PC-3 (cell line): ENCODE results near the gene GRB14. TPM values are rescaled to one million over a fixed set of nuclear protein-coding genes. Genes with fewer than 3 reads are reported as not detected.
A peak's percentile ranks its signal among the peaks of the same experiment; 100 is the strongest.

Source experiments
- ATAC-seq: fragments of 200-7000 bp; cut with Tn5 transposase; 2 replicates; pipeline ENCODE4 v1.9.1; 2020; ENCODE audit warnings: mild to moderate bottlenecking, moderate library complexity
- BruUV-seq: library from RNA; stranded (reverse); fragments of 400-500 nt; replicated peaks from 2 replicates; lab custom pipeline; 2021; lab: Mats Ljungman, UMichigan
- CTCF ChIA-PET: fragments of 300-600 bp; sonication (Branson Sonifier 250); formaldehyde crosslinking; loops from one replicate; lab custom pipeline; 2022; ENCODE audit warnings: antibody characterized with exemption; lab: Charles Lee
- POLR2A ChIA-PET: fragments of 300-600 bp; sonication (Branson Sonifier 250); formaldehyde crosslinking; loops from one replicate; lab custom pipeline; 2022; ENCODE audit warnings: antibody characterized with exemption; ENCODE audit not compliant: unreplicated experiment; lab: Charles Lee
- DNase-seq: peaks from one replicate; pipeline ENCODE4 v3.0.0-alpha.2; 2015
- H2AFZ ChIP-seq: fragments of 300-600 bp; sonication (generic); 2 replicates; pipeline ENCODE4 v1.6.0; 2016; ENCODE audit warnings: antibody characterized with exemption, low read length
- H3F3A ChIP-seq: fragments of 300-600 bp; sonication (generic); one replicate; pipeline ENCODE4 v1.6.0; 2017; ENCODE audit warnings: antibody characterized with exemption, low read length, control low read depth, mild to moderate bottlenecking; ENCODE audit not compliant: unreplicated experiment
- H3K27ac ChIP-seq: fragments of 300-600 bp; sonication (generic); 2 replicates; pipeline ENCODE4 v1.5.1; 2016; ENCODE audit warnings: mild to moderate bottlenecking, low read length
- H3K27me3 ChIP-seq: fragments of 300-600 bp; sonication (generic); 2 replicates; pipeline ENCODE4 v1.6.1; 2016; ENCODE audit warnings: low read length, mixed read lengths
- H3K36me3 ChIP-seq: fragments of 300-600 bp; sonication (generic); 2 replicates; pipeline ENCODE4 v1.6.1; 2016; ENCODE audit warnings: low read depth, mixed run types, low read length, mixed read lengths
- H3K4me1 ChIP-seq: fragments of 300-600 bp; sonication (generic); 2 replicates; pipeline ENCODE4 v1.5.1; 2016; ENCODE audit warnings: low read length; ENCODE audit not compliant: insufficient read depth
- H3K4me2 ChIP-seq: fragments of 300-600 bp; sonication (generic); 2 replicates; pipeline ENCODE4 v1.6.0; 2016; ENCODE audit warnings: low read length
- H3K4me3 ChIP-seq: fragments of 300-600 bp; sonication (generic); 2 replicates; pipeline ENCODE4 v1.5.1; 2016; ENCODE audit warnings: mild to moderate bottlenecking, low read length, mixed read lengths
- H3K79me2 ChIP-seq: fragments of 300-600 bp; sonication (generic); 2 replicates; pipeline ENCODE4 v1.6.1; 2017; ENCODE audit warnings: low read length, mixed read lengths
- H3K9ac ChIP-seq: fragments of 300-600 bp; sonication (generic); 2 replicates; pipeline ENCODE4 v1.6.0; 2016; ENCODE audit warnings: mild to moderate bottlenecking, low read length
- H3K9me2 ChIP-seq: fragments of 300-600 bp; sonication (generic); replicated peaks from 2 replicates; pipeline ENCODE4 v1.6.1; 2016; ENCODE audit warnings: mixed run types, low read length, mixed read lengths
- H3K9me3 ChIP-seq: fragments of 300-600 bp; sonication (generic); 2 replicates; pipeline ENCODE4 v1.6.1; 2016; ENCODE audit warnings: low read length, mixed read lengths
- H4K20me1 ChIP-seq: fragments of 300-600 bp; sonication (generic); 2 replicates; pipeline ENCODE4 v1.6.1; 2016; ENCODE audit warnings: low read length, mixed read lengths
- CTCF ChIP-seq: fragments of 300-600 bp; sonication (generic); conservative IDR thresholded peaks from 2 replicates; pipeline ENCODE4 v1.5.1; 2017; ENCODE audit warnings: antibody characterized with exemption, low read depth, mild to moderate bottlenecking, low read length
- EZH2 ChIP-seq: fragments of 300-600 bp; sonication (generic); IDR thresholded peaks from one replicate; pipeline ENCODE4 v1.6.1; 2017; ENCODE audit warnings: antibody characterized with exemption, mild to moderate bottlenecking, low read length; ENCODE audit not compliant: unreplicated experiment
- EZH2phosphoT487 ChIP-seq: fragments of 300-600 bp; sonication (generic); IDR thresholded peaks from 2 replicates; pipeline ENCODE4 v1.6.1; 2018; ENCODE audit warnings: mild to moderate bottlenecking, antibody characterized with exemption, low read length, borderline replicate concordance
- intact Hi-C: fragments of 100-400 bp; cut with micrococcal nuclease; formaldehyde crosslinking; loops from 2 replicates; pipeline ENCODE4 v1.9.0; 2023
- total RNA-seq: library from RNA; depleted of rRNA; stranded (reverse); fragments of >200 nt; gene quantifications from 2 replicates; pipeline ENCODE4 v1.2.3, GENCODE V29; 2014

The GRB14 gene
- total RNA-seq, 1 experiment from 2014 or later: 0.84 TPM

- CTCF ChIA-PET: no interaction called here
Measured at GRCh38 chr2:164617466-164617865, 3.8 kb downstream of the GRB14 start.

GRCh38 chr2:164613321-164613982 lies 7.8 kb downstream of the GRB14 start:
- no peak overlapping the region for H3K4me2 ChIP-seq
- H4K20me1 ChIP-seq: no peaks in the 10 kb centered on the region
- H3K79me2 ChIP-seq: no peaks in the 10 kb centered on the region
- peaks cover 35% of the 10 kb centered on the region for H3K27me3 ChIP-seq
- H3F3A ChIP-seq: no peaks in the 10 kb centered on the region
- no TSS peak for BruUV-seq
- H3K4me3 ChIP-seq: no peak overlapping the region
- no peak for DNase-seq
- no peaks in the 10 kb centered on the region for H3K36me3 ChIP-seq
- no peak overlapping the region for H3K9ac ChIP-seq
- TF ChIP-seq CTCF (no peak), EZH2phosphoT487 (no peak), EZH2 (no peak)
- intact Hi-C loops: no loop called here
- ATAC-seq: no peak
- POLR2A ChIA-PET: interaction anchor here (0.6 kb wide), 1 partner anchor 27 kb away, joined by 3 read pairs; no protein-coding TSS in a partner anchor
- H2AFZ ChIP-seq: no peak overlapping the region
- H3K4me1 ChIP-seq: no peaks in the 10 kb centered on the region
- CTCF ChIA-PET: no interaction called here
- H3K9me3 ChIP-seq: no peaks in the 10 kb centered on the region
- H3K9me2 ChIP-seq: no peaks in the 10 kb centered on the region
- no peak overlapping the region for H3K27ac ChIP-seq

More at GRCh38 chr2:164617466-164617865, 3.8 kb downstream of the GRB14 start:
- Histone ChIP-seq H3K36me3 (no peaks in the 10 kb centered on the region), H4K20me1 (no peaks in the 10 kb centered on the region), H3K9me3 (no peaks in the 10 kb centered on the region), H3K27me3 (peaks cover 60% of the 10 kb centered on the region), H3K4me2 (no peak overlapping the region), H3K9ac (no peak overlapping the region), H3K4me1 (no peaks in the 10 kb centered on the region), H2AFZ (no peak overlapping the region), H3K27ac (no peak overlapping the region), H3K9me2 (no peaks in the 10 kb centered on the region), H3K79me2 (no peaks in the 10 kb centered on the region), H3K4me3 (no peak overlapping the region), H3F3A (no peaks in the 10 kb centered on the region)
- no peak for ATAC-seq
- POLR2A ChIA-PET: no interaction called here
- peak; percentile 13 for DNase-seq
- TF ChIP-seq EZH2 (no peak), EZH2phosphoT487 (no peak), CTCF (no peak)
- BruUV-seq: no TSS peak
- intact Hi-C loops: no loop called here

GRCh38 chr2:164609790-164610189 lies 11.5 kb downstream of the GRB14 start:
- Histone ChIP-seq H3K79me2 (no peaks in the 10 kb centered on the region), H3K4me1 (no peaks in the 10 kb centered on the region), H3K9me3 (no peaks in the 10 kb centered on the region), H3K4me2 (no peak overlapping the region), H3K9me2 (no peaks in the 10 kb centered on the region), H3K4me3 (no peak overlapping the region), H3F3A (no peaks in the 10 kb centered on the region), H3K27ac (no peak overlapping the region), H3K27me3 (peaks cover 43% of the 10 kb centered on the region), H3K9ac (no peak overlapping the region), H2AFZ (no peak overlapping the region), H4K20me1 (no peaks in the 10 kb centered on the region), H3K36me3 (no peaks in the 10 kb centered on the region)
- ChIA-PET POLR2A (no interaction called here), CTCF (no interaction called here)
- intact Hi-C loops: no loop called here
- DNase-seq: peak; percentile 35
- BruUV-seq: no TSS peak
- ATAC-seq: no peak
- TF ChIP-seq EZH2phosphoT487: no peak
- TF ChIP-seq CTCF: no peak
- no peak for TF ChIP-seq EZH2
